Endothelial cell (in vitro differentiated cells): Measurements from ENCODE around the gene PRPF38B. TPM values are rescaled to one million over a fixed set of nuclear protein-coding genes. Genes with fewer than 3 reads are reported as not detected.

Experiments
- DNase-seq: peaks from one replicate; pipeline ENCODE4 v3.0.0; 2021; ENCODE audit warnings: low spot score
- H3K27ac Mint-ChIP-seq: one replicate; pipeline ENCODE4 v1.8.0; 2021; ENCODE audit warnings: mixed read lengths, inconsistent platforms; ENCODE audit not compliant: unreplicated experiment
- H3K27me3 Mint-ChIP-seq: one replicate; pipeline ENCODE4 v1.8.0; 2021; ENCODE audit warnings: mild to moderate bottlenecking, moderate library complexity, mixed read lengths, inconsistent platforms; ENCODE audit not compliant: unreplicated experiment
- H3K36me3 Mint-ChIP-seq: one replicate; pipeline ENCODE4 v1.8.0; 2021; ENCODE audit warnings: mild to moderate bottlenecking, low read depth, mixed read lengths, inconsistent platforms; ENCODE audit not compliant: unreplicated experiment
- H3K4me1 Mint-ChIP-seq: one replicate; pipeline ENCODE4 v1.8.0; 2021; ENCODE audit warnings: mild to moderate bottlenecking, mixed read lengths, inconsistent platforms; ENCODE audit not compliant: unreplicated experiment
- H3K4me3 Mint-ChIP-seq: one replicate; pipeline ENCODE4 v1.8.0; 2021; ENCODE audit warnings: mild to moderate bottlenecking, mixed read lengths, inconsistent platforms; ENCODE audit not compliant: unreplicated experiment
- H3K9me3 Mint-ChIP-seq: one replicate; pipeline ENCODE4 v1.8.0; 2021; ENCODE audit warnings: mixed read lengths, inconsistent platforms; ENCODE audit not compliant: unreplicated experiment
- total RNA-seq: library from RNA; stranded (reverse); fragmentation: NEBNext Ultra II Directional; extraction: Animal tissue kit (Norgen Biotek cat#: 25700); gene quantifications from one replicate; pipeline ENCODE4 v1.2.1, GENCODE V29; 2021; ENCODE audit not compliant: unreplicated experiment
- TF ChIP-seq, protein P1 (sequence below): fragments of 200-600 bp; sonication (generic); IDR thresholded peaks from one replicate; pipeline ENCODE4 v1.5.0; 2021; ENCODE audit warnings: antibody characterized with exemption; ENCODE audit not compliant: unreplicated experiment

PRPF38B gene
- total RNA-seq, 1 donor from 2014 or later = 54.3 TPM

DNA sequence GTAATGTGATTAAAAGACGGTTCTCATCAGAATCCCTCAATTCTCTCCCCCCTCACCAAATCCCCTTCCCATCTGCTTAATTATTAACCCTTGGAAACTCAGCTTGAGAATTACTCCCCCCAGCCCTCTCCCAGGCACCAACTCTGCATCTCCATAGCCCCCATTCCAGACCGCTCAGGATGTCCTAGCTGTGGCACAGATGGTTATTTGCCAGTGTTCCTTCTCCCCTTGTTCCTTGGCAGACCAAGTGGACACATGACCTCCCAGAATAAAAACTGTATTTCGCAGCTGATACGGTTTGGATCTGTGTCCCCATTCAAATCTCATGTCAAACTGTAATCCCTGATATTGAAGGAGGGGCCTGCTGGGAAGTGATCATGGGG lies 45.9 kb upstream of the PRPF38B start:
- Mint-ChIP-seq H3K27ac (peak overlapping the region; percentile 68), H3K27me3 (peaks cover 4% of the 10 kb centered on the region), H3K9me3 (no peaks in the 10 kb centered on the region), H3K36me3 (peaks cover 15% of the 10 kb centered on the region), H3K4me1 (peaks cover 23% of the 10 kb centered on the region), H3K4me3 (no peak overlapping the region)
- TF ChIP-seq, protein P1, sequence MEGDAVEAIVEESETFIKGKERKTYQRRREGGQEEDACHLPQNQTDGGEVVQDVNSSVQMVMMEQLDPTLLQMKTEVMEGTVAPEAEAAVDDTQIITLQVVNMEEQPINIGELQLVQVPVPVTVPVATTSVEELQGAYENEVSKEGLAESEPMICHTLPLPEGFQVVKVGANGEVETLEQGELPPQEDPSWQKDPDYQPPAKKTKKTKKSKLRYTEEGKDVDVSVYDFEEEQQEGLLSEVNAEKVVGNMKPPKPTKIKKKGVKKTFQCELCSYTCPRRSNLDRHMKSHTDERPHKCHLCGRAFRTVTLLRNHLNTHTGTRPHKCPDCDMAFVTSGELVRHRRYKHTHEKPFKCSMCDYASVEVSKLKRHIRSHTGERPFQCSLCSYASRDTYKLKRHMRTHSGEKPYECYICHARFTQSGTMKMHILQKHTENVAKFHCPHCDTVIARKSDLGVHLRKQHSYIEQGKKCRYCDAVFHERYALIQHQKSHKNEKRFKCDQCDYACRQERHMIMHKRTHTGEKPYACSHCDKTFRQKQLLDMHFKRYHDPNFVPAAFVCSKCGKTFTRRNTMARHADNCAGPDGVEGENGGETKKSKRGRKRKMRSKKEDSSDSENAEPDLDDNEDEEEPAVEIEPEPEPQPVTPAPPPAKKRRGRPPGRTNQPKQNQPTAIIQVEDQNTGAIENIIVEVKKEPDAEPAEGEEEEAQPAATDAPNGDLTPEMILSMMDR = no peak
- DNase-seq = no peak

DNA sequence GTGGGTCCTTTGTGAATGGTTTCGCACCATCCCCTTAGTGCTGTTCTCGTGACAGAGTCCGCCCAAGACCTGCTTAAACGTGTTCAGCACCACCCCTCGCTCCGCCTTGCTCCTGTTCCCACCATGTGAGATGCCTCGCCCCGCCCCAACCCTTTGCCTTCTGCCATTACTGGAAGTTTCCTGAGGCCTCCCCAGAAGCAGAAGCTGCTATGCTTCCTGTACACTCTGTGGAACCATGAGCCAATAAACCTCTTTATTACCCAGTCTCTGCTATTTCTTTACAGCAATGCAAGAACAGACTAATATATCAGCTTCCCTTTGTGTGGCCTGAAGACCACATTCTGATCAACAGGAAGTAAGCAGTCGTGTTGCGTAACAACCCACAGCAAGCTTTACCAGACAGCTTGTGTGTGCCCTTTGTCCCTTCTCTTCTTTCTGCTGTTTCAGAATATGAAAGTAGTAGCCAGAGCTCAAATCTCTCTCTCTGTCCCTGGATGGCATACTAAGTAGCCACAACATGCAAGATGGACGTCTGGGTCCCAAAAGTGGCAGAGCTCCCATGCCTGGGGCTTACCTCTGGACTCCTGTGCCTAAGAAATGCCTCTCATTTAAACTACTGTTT lies 45.4 kb upstream of the PRPF38B start:
- no peak for DNase-seq
- Mint-ChIP-seq H3K36me3 (peaks cover 15% of the 10 kb centered on the region), H3K4me3 (no peak overlapping the region), H3K27me3 (peaks cover 4% of the 10 kb centered on the region), H3K9me3 (no peaks in the 10 kb centered on the region), H3K27ac (peak overlapping the region; percentile 68), H3K4me1 (peaks cover 23% of the 10 kb centered on the region)
- TF ChIP-seq, protein P1 = no peak

DNA sequence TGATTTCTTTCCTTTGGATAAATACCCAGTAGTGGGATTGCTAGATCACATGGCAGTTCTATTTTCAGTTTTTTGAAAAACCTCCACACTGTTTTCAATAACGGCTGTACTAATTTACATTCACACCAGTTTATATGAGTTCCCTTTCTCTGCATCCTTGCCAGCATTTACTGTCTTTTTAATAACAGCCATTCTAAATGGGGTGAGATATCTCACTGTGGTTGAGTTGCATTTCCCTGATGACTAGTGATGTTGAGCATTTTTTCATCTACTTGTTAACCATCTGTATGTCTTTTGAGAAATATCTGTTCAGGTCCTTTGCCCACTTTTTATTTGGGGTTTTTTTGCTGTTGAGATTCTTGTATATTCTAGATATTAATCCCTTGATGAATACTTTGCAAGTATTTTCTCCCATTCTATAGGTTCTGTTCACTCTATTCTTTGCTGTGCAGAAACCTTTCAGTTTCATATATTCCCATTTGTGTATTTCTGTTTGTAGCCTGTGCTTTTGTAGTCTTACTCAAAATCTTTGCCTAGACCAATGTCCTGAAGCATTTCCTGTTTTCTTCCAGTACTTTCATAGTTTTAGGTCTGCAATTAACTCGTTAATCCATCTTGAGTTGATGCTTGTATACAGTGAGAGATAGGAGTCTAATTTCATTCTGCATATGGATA lies 38.5 kb upstream of the PRPF38B start:
- Mint-ChIP-seq H3K27ac (no peak overlapping the region), H3K9me3 (no peaks in the 10 kb centered on the region), H3K27me3 (no peaks in the 10 kb centered on the region), H3K4me3 (no peak overlapping the region), H3K36me3 (peaks cover 10% of the 10 kb centered on the region), H3K4me1 (peaks cover 2% of the 10 kb centered on the region)
- DNase-seq = no peak
- TF ChIP-seq, protein P1 = no peak

DNA sequence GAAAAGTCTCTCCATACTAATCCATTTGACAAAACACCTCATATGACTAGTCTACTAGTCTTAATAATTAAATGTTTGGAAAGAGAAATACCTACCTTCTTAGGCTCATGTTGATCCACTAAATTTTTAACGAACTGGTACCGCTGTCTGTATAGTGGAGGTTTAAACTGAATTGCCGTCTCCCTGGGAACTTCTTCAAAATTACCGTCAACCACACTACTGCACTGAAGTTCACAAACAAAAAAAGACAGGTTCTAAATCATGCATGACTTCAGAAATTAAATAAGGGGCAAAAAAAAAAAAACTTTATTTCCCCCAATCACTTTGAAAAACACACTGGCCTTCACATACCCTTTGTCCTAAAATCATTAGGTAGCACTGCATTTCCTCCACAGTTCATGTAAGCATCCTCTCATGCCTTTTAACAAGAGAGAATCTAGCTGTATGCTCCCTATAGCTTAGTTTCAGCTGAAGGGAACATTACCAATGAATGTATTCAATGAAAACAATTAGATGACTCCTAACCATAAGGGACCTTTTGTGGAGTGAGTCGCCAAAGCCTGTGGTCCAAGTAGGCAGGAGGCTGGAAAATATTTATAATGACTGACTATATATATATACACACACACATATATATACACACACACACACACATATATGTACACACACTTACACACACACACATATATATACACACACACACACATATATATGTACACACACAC lies 34.6 kb upstream of the PRPF38B start:
- H3K4me3 Mint-ChIP-seq = no peak overlapping the region
- no peaks in the 10 kb centered on the region for H3K9me3 Mint-ChIP-seq
- H3K4me1 Mint-ChIP-seq = peaks cover 2% of the 10 kb centered on the region
- H3K27me3 Mint-ChIP-seq = no peaks in the 10 kb centered on the region
- peaks cover 6% of the 10 kb centered on the region for H3K36me3 Mint-ChIP-seq
- H3K27ac Mint-ChIP-seq = no peak overlapping the region
- no peak for DNase-seq
- TF ChIP-seq, protein P1 = no peak
